ENCODE data around the gene TM6SF1.
"Not testable (repeated sequence)": the region's sequence is repeated elsewhere in the genome, so short reads cannot be mapped to it uniquely, and the experiment has no call there.

TM6SF1 gene

GRCh38 chr15:83118968-83119367, 11.5 kb downstream of the TM6SF1 start:
- DNase-seq, result no peak

- DNase-seq, result no peak
These were observed 12.6 kb downstream of the TM6SF1 start for GRCh38 chr15:83119968-83120581.

DNA sequence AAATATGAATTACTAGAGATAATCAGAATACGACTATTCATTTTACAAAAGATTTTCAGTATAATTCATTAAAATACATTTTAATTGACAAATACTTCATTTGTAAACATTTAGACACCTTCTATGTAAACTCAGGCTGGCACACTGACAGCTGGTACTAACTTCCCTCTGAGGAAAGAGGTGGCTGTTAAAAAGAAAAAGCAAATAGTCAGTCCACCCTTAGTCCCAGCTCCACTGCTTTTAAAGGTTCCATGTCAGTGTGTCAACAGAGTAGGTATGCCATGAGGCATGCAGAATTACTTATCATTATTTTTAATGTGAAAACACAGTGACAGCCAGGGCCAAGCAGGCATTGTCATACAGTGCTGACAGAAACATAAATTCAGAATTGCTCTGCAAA, 16.1 kb downstream of the TM6SF1 start:
- peak; percentile 21 to 41 for DNase-seq

GRCh38 chr15:83127547-83128150, 20.2 kb downstream of the TM6SF1 start:
- no peak for DNase-seq

DNA sequence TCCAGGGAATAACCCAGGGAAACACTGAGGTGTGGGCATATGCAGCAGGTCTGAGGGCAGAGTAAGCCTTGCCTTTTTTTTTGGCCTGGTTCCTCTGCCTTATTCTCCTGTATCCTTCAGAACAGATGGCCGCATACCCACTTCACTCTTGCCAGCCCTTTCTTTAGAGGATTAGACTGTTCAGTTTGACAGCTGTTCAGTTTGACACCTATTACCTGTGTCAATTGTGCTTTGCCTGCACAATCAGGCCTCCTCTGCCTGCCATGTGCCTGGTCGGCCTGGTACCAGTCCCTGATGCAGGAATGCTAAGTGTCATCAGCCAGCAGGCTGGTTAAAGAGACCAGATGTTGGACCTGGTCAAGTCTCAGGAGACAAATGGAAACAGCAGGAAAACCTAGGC, 22.3 kb downstream of the TM6SF1 start:
- DNase-seq, result no peak

GRCh38 chr15:83132861-83133523, 25.5 kb downstream of the TM6SF1 start:
- no peak for DNase-seq

GRCh38 chr15:83142151-83142550, 34.7 kb downstream of the TM6SF1 start:
- not testable (repeated sequence) for DNase-seq

- DNase-seq, result no peak
These were observed 37.3 kb downstream of the TM6SF1 start for GRCh38 chr15:83144771-83145170.

GRCh38 chr15:83153288-83153687, 45.8 kb downstream of the TM6SF1 start:
- no peak for DNase-seq

DNA sequence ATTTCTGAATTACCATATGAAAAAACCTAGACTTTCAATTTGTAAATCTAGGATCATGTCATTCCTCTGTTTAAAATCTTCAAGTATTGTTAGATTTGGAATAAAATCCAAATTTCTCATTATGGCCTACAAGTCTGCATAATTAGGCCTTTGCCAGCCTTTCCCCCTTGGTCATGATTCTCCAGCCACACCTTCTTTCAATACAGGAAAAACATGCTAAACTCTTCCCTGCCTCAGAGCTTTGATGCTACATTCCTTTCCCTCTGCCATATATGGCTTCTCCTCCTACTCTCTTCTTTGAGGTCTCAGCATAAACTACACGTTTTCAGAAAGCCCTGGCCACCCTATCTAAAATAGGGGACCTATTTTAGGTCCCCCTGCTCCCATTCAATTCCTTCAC, 48.5 kb downstream of the TM6SF1 start:
- DNase-seq, result no peak

DNA sequence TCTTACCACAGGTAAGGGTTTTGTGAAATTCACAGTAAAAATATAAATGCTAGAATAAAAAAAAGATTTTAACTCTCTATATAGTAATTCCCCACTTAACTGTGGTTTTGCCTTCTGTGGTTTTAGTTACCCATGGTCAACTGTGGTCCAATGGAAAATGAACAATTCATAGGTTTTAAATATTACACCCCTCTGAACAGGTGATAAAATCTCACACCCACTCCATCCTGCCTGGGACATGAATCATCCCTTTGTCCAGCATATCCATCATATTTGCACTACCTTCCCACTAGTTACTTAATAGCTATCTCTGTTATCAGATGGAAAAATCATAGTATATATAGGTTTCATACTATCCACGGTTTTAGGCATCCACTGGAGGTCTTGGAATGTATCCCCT, 50.9 kb downstream of the TM6SF1 start:
- no peak for DNase-seq

- no peak for DNase-seq
These were observed 53.3 kb downstream of the TM6SF1 start for GRCh38 chr15:83160741-83161140.

DNA sequence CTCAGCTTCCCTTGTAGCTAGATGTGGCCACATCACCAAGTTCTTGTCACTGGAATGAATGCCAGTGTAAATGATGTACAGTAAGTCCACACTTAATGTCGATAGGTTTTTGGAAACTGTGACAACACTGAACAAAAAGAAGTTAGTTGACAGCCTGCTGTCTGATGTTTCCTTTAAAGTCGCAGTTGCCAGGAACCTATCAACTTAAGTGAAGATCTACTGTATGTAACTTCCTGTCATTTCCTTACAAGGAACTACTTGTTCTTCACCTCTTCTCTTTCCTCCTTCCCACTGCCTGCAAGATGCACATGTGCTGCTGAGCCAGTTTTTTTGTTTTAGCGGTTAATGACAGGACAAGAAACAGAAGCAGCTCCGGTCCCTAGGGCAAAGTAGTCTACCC, 55.6 kb downstream of the TM6SF1 start:
- no peak for DNase-seq

DNA sequence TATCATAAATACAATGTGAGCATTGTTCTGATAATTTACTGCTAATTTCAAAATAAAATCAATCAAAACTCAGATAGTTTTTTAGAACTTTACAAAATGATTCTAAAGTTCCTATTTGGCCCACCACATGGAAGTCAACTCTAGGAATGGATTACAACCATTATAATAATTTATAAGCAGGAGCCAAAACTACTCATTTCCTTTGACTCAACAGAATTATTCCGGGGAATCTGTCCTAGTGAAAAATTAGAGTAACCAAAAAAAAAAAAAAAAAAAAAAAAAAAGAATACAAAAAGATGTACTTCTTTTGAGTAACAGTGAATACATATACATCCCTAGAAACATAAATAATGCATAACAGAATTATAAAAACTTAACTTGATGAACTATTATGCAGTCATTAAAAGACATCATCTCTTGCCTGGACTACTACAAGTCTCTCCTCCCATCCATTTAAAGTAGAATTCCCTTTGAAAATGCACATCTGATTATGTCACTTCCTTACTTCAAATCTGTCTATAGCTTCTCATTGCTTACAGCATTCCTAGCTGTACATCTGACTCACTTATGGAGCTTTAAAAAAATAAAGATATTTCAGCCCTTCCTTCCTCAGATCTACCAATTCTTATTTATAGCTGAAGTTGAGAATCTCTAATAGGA, 56.8 kb downstream of the TM6SF1 start:
- DNase-seq, result no peak

- DNase-seq, result no peak
These were observed 57.4 kb downstream of the TM6SF1 start for GRCh38 chr15:83164771-83165404.

GRCh38 chr15:83166218-83166617, 58.8 kb downstream of the TM6SF1 start:
- DNase-seq, result no peak

- DNase-seq, result no peak
These were observed 59.4 kb downstream of the TM6SF1 start for GRCh38 chr15:83166830-83167229.

- not testable (repeated sequence) for DNase-seq
These were observed 62.1 kb downstream of the TM6SF1 start for GRCh38 chr15:83169576-83169975.

GRCh38 chr15:83170474-83171165, 63.2 kb downstream of the TM6SF1 start:
- DNase-seq, result no peak

- no peak for DNase-seq
These were observed 67.4 kb downstream of the TM6SF1 start for GRCh38 chr15:83174891-83175290.

DNA sequence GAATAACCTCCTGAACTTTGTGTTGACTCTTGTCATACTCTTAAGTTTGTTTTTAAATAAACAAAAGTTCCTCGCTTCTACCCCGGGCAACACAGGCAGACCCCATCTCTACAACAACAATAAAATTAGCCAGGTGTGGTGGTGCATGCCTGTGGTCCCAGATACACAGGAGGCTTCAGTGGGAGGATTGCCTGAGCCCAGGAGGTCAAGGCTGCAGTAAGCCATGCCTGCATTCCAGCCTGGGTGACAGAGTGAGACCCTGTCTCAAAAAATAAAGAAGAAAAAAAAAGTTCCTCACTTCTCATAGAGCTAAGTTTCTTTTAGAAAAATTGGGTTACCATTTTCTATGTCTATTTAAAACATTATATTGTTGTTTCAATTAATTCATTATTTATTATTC, 70.9 kb downstream of the TM6SF1 start:
- no peak for DNase-seq

GRCh38 chr15:83178869-83179325, 71.5 kb downstream of the TM6SF1 start:
- DNase-seq, result no peak

- DNase-seq, result no peak
These were observed 78.1 kb downstream of the TM6SF1 start for GRCh38 chr15:83185561-83185960.

Measured in SHP77 (cell line).